SHP77 treated with DMSO at 0.1 percent for 48 hours (cell line): ENCODE data around the gene TSPAN5.
"Not testable (repeated sequence)": the region's sequence is repeated elsewhere in the genome, so short reads cannot be mapped to it uniquely, and the experiment has no call there.

Source experiments
- DNase-seq: peaks from one replicate; lab custom pipeline; 2025; lab: John Stamatoyannopoulos, UW

The TSPAN5 gene

DNA sequence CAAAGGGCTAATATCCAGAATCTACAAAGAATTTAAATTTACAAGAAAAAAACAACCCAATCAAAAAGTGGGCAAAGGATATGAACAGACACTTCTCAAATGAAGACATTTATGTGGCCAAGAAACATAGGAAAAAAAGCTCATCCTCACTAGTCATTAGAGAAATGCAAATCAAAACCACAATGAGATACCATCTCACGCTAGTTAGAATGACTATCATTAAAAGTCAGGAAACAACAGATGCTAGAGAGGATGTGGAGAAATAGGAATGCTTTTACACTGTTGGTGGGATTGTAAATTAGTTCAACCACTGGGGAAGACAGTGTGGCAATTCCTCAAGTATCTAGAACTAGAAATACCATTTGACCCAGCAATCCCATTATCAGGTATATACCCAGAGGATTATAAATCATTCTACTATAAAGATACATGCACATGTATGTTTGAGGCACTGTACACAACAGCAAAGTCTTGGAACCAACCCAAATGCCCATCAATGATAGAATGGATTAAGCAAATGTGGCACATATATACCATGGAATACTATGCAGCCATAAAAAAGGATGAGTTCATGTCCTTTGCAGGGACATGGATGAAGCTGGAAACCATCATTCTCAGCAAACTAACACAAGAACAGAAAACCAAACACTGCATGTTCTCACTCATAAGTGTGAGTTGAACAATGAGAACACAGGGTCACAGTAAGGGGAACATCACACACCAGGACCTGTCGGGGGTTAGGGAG, 197.1 kb downstream of the TSPAN5 start:
- DNase-seq: not testable (repeated sequence)

- DNase-seq: not testable (repeated sequence)
These were observed 201.0 kb downstream of the TSPAN5 start for GRCh38 chr4:98457422-98457821.

DNA sequence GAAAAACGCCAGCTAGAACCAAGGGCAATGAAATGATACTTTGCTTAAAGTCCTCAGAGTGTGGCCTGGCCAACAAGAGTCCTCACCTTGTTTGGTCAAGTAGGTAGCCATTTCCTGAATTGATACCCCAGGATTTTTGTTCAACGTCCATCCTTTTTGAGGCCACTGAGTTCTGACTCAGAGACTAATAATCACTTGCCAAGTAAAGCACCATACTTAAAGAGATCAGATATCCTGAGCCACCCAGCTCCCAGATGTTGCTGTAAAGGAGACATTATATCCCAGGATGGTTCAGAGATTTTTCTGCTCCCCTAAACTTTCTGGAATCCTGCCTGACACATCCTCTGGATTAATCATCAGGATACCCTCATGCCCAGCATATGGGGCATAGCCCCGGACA, 206.3 kb downstream of the TSPAN5 start:
- DNase-seq: no peak

- DNase-seq: no peak
These were observed 209.5 kb downstream of the TSPAN5 start for GRCh38 chr4:98448908-98449307.

GRCh38 chr4:98447648-98448047, 210.8 kb downstream of the TSPAN5 start:
- DNase-seq: no peak

- DNase-seq: no peak
These were observed 211.7 kb downstream of the TSPAN5 start for GRCh38 chr4:98446499-98447375.

- no peak for DNase-seq
These were observed 214.0 kb downstream of the TSPAN5 start for GRCh38 chr4:98444371-98444770.

GRCh38 chr4:98434816-98435215, 223.6 kb downstream of the TSPAN5 start:
- no peak for DNase-seq

DNA sequence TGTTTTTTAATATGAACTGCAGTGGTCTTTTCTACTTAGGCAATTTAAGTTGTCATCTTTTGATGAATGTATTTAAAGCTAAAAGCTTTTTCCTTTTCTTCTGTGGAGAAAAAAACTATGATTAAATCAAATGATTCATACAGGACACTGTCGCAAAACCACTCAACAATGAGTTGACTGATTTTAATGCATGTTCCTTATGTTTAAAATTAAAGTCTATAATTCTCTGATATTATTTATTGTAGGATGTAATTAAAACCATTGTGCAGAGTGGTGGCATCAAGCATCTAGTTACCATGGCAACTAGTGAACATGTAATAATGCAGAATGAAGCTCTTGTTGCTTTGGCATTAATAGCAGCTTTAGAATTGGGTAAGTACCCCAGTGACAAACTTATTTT, 224.7 kb downstream of the TSPAN5 start:
- DNase-seq: no peak

DNA sequence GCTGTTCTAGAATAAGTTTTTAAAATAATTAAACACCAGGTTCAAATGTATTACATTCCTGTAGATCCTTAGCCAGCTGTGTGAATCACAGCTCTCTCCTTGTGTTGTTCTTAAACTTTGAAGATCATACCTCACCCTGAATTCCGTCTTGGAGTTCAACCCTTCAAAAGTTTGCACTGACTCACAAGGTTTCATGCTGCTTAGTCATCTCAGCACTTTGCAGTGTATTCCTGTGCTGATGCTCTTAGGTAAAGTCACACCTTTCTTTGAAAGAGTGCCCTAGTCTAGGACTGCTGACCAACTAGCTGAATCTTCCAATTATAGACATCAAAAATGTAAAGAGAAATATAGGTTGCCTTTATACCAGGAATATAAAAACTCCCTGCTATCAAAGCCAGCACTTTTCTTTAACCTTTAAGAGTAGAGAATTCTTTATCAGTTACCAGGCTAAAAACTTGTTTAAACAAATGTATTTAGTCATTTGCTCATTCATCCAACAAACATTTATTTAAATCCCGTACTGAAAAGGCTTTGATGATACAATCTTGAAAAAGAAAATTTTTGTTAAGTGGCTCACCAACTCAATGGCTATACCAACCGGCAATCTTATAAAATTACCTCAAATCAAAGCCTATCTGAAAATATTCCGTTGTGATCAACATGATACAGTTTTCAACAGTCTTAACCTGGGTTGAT, 227.6 kb downstream of the TSPAN5 start:
- no peak for DNase-seq

- no peak for DNase-seq
These were observed 235.4 kb downstream of the TSPAN5 start for GRCh38 chr4:98423009-98423408.

DNA sequence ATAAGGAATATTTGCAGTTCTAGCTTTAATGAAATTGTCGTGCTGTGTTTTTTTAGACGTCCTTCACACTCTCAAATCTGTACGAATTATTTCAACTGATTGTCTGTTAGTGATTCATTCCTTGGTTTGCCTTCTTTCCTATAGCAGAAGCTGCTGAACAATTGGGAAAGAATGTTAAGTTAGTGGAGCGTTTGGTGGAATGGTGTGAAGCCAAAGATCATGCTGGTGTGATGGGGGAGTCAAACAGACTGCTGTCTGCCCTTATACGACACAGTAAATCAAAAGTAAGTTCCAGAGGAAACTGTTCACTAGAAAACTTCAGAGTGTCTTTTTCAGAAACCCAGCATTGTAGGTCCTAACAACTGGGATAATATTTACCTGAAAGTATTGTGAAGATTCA, 237.3 kb downstream of the TSPAN5 start:
- no peak for DNase-seq
